ENCODE data around the gene FSCN2.
"Not testable (repeated sequence)": the region's sequence is repeated elsewhere in the genome, so short reads cannot be mapped to it uniquely, and the experiment has no call there.

FSCN2 gene

DNA sequence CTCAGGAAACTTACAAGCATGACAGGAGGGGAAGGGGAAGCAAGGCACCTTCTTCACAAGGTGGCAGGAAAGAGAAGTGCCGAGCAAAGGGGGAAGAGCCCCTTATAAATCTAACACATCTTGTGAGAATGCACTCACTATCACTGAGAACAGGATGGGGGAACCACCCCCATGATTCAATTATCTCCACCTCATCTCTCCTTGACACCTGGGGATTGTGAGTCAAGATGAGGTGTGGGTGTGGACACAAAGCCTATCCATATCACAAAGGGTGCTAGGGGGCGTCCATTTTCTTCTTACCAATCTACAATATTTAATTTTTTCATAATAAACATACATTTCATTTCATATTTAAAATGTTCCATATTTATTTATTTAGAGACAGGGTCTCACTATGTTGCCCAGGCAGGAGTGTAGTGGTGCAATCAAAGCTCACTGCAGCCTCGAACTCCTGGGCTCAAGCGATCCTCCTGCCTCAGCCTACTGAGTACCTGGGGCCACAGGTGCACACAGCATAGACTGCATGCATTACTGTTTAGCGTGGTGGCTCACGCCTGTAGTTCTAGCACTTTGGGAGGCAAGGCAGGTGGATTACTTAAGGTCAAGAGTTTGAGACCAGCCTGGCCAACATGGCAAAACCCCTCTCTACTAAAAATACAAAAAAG is 50.5 kb downstream of the FSCN2 start:
- no peak for DNase-seq (ENCODE audit: low read depth in 2 of 2)

GRCh38 chr17:81579298-81579697 is 51.1 kb downstream of the FSCN2 start:
- DNase-seq (ENCODE audit: low read depth in 2 of 2): no peak

GRCh38 chr17:81579821-81580321 is 51.7 kb downstream of the FSCN2 start:
- no peak for DNase-seq (ENCODE audit: low read depth in 2 of 2)

GRCh38 chr17:81580481-81580880 is 52.3 kb downstream of the FSCN2 start:
- no peak for DNase-seq (ENCODE audit: low read depth in 2 of 2)

DNA sequence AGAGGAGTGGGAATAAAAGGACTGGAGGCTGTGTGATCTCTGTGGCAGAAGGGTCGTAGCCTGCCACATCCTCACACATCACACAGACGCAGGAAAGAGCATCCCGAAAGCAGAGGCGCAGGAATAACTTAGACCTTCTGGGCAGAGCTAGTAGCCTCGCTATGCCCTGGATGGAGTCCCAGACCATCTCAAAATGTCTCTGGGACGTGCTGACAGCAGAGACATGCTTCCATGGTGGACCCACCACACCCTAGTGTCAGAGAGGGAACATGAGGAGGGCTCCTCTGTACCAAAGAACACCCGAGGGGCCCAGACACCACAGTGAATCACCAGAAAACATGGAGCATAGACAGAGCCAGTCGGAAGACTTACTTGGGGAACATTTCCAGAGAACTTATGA is 53.6 kb downstream of the FSCN2 start:
- DNase-seq (ENCODE audit: low read depth in 2 of 2): no peak

GRCh38 chr17:81582341-81582740 is 54.2 kb downstream of the FSCN2 start:
- no peak for DNase-seq (ENCODE audit: low read depth in 2 of 2)

DNA sequence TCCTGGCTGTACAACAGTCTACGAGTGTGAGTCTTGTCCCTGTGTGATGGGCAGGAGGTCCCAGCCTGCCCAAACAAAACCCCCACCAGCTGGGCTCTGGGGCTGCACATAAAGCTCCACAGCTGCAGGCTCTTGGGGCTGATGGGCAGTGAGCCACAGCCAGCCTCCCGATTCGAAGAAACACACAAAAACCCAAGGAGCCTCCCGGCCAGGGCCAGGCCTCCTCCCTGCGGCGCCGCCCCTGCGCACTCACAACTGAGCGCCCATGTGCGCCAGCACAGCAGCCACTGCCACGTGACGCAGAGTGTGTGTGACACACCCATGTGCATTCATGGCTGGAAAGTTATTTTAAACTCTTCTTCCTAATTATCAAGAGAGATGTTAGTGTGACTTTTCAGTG is 54.6 kb downstream of the FSCN2 start:
- no peak for DNase-seq (ENCODE audit: low read depth in 2 of 2)

DNA sequence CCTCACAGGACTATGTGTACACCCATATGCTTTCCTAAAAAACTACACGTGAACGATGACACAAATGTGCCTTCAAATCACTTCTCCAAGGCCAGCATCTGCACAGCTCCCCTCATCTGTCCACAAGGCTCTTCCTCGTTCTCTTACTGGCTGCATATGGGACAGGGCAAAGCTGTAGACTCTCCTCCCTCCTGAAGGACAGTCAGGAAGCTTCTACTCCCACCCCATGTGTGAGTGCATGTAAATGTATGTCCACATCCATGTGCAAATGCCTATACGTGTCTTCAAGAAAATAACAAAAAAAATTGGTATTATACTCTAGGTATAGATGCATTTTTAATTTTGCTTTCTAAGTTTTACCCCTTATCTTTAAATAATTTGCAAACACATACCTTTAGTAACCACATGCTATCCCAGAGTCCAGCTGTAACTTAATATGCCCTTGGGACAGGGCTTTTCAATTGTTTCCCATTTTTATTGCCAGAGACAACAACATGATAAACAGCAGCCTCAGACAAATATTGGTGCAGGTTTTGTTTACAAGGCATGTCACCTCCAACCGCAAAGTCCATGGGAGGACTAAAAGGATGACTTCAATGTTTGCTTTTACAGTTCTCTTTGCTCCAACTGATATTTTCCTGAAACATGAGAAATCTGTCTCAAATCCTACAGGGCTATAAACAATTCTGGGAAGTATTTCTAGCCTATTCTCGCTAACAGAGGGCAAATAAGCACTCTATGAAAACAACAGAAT is 55.6 kb downstream of the FSCN2 start:
- no peak for DNase-seq (ENCODE audit: low read depth in 2 of 2)

DNA sequence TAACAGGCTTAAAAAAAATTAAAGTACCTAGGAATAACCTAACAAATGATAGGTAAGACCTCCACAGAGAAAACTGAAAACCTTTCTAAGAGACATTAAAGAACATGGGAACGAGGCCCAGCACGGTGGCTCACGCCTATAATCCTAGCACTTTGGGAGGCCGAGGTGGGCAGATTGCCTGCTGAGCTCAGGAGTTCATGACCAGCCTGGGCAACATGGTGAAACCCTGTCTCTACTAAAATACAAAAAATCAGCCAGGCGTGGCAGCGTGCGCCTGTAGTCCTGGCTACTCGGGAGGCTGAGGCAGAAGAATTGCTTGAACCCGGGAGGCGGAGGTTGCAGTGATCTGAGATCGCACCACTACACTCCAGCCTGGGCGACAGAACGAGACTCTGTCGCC is 56.6 kb downstream of the FSCN2 start:
- not testable (repeated sequence) for DNase-seq (ENCODE audit: low read depth in 2 of 2)

GRCh38 chr17:81586096-81586495 is 57.9 kb downstream of the FSCN2 start:
- no peak for DNase-seq (ENCODE audit: low read depth in 2 of 2)
